ENCODE results near the gene INAVA. TPM values are rescaled to one million over a fixed set of nuclear protein-coding genes. Genes with fewer than 3 reads are reported as not detected.

Gene INAVA
- total and polyA plus RNA-seq, 10 of the 15 experiments (the other 5 are each of a cell fraction or from before 2014, with no cell fraction given) = 3.6 to 15.4 (median 9.5) TPM

DNA sequence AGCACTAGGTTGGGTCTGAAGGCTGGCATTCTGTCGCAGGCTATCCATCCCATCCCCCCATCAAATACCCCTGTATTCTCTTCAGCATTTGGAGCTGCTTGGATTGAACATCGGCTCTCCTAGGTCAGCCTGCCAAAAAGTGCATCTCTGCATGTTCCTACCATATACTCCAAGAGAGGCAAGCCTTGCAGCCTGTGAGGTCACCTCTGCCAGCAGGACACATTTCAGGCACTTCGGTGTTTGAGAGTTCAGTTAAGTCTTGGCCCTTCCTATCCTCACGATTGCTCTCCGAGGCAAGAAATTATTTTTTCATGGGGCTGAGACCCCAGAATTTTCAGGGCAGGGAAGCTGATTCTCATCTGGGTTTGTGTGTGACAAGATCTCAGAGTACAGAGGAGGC is 19.3 kb upstream of the INAVA start:
- Histone ChIP-seq H4K20me1 (ENCODE audit: control insufficient read depth, insufficient read depth) (no peaks in the 10 kb centered on the region), H3K27ac (ENCODE audit: control insufficient read depth, insufficient read depth) (no peak overlapping the region), H2AFZ (ENCODE audit: control insufficient read depth, low read depth, low read length) (no peak overlapping the region), H3K9me3 (replicated peaks; ENCODE audit: control insufficient read depth, insufficient read depth, low read length) (no peaks in the 10 kb centered on the region), H3K4me1 (ENCODE audit: control insufficient read depth, insufficient read depth, low read length) (peaks cover 22% of the 10 kb centered on the region), H3K27me3 (replicated peaks in 1 of 2; ENCODE audit: control insufficient read depth in 2 of 2, insufficient read depth in 2 of 2, low read length in 1 of 2) (no peaks in the 10 kb centered on the region), H3K9ac (ENCODE audit: control insufficient read depth, insufficient read depth, low read length) (no peak overlapping the region), H3K4me3 (no peak overlapping the region), H3K4me2 (ENCODE audit: control insufficient read depth, insufficient read depth) (no peak overlapping the region), H3K79me2 (ENCODE audit: control insufficient read depth, insufficient read depth, low read length) (no peaks in the 10 kb centered on the region), H3K36me3 (ENCODE audit: control insufficient read depth in 2 of 2, insufficient read depth in 2 of 2, low read length in 1 of 2) (no peaks in the 10 kb centered on the region)
- FAIRE-seq (no peak), ATAC-seq (no peak), DNase-seq (ENCODE audit: low read depth, low spot score) (no peak)
- in situ Hi-C loops (cut with MboI) (no loop called here), intact Hi-C loops (cut with micrococcal nuclease; ENCODE audit: unreplicated experiment) (no loop called here)
- ChIA-PET CTCF (interaction anchor here (1.0 to 7.7 kb wide), 4 partner anchors 11 to 146 kb away, joined by 3 to 73 read pairs (median 4); no protein-coding TSS in a partner anchor), SMC1A (ENCODE audit: uncharacterized antibody, unreplicated experiment) (interaction anchor here (9.4 kb wide), 1 partner anchor 11 kb away, joined by 208 read pairs; no protein-coding TSS in a partner anchor), RAD21 (ENCODE audit: unreplicated experiment) (interaction anchor here (7.9 kb wide), 2 partner anchors 10 to 15 kb away, joined by 98 to 111 read pairs; partner anchors contain the start of gene INAVA), POLR2A (interaction anchor here (0.8 kb wide), 1 partner anchor 8 kb away, joined by 3 read pairs; no protein-coding TSS in a partner anchor)
- 87% methylated on average over 5 of the region's 5 CpGs for WGBS (ENCODE audit: insufficient coverage, insufficient replicate concordance, low lambda C conversion rate, missing lambda C conversion rate)
- BruUV-seq (replicated peaks) = no TSS peak
- TF ChIP-seq, protein P1, sequence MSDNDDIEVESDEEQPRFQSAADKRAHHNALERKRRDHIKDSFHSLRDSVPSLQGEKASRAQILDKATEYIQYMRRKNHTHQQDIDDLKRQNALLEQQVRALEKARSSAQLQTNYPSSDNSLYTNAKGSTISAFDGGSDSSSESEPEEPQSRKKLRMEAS (IDR thresholded peaks at IDR 0.05; ENCODE audit: low read depth, low read length) = no peak
- TF ChIP-seq, protein P2, sequence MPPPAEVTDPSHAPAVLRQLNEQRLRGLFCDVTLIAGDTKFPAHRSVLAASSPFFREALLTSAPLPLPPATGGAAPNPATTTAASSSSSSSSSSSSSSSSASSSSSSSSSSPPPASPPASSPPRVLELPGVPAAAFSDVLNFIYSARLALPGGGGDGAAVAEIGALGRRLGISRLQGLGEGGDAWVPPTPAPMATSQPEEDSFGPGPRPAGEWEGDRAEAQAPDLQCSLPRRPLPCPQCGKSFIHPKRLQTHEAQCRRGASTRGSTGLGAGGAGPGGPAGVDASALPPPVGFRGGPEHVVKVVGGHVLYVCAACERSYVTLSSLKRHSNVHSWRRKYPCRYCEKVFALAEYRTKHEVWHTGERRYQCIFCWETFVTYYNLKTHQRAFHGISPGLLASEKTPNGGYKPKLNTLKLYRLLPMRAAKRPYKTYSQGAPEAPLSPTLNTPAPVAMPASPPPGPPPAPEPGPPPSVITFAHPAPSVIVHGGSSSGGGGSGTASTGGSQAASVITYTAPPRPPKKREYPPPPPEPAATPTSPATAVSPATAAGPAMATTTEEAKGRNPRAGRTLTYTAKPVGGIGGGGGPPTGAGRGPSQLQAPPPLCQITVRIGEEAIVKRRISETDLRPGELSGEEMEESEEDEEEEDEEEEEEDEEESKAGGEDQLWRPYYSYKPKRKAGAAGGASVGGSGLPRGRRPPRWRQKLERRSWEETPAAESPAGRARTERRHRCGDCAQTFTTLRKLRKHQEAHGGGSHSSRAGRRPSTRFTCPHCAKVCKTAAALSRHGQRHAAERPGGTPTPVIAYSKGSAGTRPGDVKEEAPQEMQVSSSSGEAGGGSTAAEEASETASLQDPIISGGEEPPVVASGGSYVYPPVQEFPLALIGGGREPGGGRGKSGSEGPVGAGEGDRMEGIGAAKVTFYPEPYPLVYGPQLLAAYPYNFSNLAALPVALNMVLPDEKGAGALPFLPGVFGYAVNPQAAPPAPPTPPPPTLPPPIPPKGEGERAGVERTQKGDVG (CRISPR knock-in tag; IDR thresholded peaks at IDR 0.05) = no peak
- TF ChIP-seq, protein P3, sequence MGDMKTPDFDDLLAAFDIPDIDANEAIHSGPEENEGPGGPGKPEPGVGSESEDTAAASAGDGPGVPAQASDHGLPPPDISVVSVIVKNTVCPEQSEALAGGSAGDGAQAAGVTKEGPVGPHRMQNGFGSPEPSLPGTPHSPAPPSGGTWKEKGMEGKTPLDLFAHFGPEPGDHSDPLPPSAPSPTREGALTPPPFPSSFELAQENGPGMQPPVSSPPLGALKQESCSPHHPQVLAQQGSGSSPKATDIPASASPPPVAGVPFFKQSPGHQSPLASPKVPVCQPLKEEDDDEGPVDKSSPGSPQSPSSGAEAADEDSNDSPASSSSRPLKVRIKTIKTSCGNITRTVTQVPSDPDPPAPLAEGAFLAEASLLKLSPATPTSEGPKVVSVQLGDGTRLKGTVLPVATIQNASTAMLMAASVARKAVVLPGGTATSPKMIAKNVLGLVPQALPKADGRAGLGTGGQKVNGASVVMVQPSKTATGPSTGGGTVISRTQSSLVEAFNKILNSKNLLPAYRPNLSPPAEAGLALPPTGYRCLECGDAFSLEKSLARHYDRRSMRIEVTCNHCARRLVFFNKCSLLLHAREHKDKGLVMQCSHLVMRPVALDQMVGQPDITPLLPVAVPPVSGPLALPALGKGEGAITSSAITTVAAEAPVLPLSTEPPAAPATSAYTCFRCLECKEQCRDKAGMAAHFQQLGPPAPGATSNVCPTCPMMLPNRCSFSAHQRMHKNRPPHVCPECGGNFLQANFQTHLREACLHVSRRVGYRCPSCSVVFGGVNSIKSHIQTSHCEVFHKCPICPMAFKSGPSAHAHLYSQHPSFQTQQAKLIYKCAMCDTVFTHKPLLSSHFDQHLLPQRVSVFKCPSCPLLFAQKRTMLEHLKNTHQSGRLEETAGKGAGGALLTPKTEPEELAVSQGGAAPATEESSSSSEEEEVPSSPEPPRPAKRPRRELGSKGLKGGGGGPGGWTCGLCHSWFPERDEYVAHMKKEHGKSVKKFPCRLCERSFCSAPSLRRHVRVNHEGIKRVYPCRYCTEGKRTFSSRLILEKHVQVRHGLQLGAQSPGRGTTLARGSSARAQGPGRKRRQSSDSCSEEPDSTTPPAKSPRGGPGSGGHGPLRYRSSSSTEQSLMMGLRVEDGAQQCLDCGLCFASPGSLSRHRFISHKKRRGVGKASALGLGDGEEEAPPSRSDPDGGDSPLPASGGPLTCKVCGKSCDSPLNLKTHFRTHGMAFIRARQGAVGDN (IDR thresholded peaks at IDR 0.05) = no peak
- TF ChIP-seq PAX8 (IDR thresholded peaks at IDR 0.05) (no peak), SMARCA5 (IDR thresholded peaks at IDR 0.05) (no peak)
- TF ChIP-seq, protein P4, sequence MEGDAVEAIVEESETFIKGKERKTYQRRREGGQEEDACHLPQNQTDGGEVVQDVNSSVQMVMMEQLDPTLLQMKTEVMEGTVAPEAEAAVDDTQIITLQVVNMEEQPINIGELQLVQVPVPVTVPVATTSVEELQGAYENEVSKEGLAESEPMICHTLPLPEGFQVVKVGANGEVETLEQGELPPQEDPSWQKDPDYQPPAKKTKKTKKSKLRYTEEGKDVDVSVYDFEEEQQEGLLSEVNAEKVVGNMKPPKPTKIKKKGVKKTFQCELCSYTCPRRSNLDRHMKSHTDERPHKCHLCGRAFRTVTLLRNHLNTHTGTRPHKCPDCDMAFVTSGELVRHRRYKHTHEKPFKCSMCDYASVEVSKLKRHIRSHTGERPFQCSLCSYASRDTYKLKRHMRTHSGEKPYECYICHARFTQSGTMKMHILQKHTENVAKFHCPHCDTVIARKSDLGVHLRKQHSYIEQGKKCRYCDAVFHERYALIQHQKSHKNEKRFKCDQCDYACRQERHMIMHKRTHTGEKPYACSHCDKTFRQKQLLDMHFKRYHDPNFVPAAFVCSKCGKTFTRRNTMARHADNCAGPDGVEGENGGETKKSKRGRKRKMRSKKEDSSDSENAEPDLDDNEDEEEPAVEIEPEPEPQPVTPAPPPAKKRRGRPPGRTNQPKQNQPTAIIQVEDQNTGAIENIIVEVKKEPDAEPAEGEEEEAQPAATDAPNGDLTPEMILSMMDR (IDR thresholded peaks at IDR 0.05 in 2 of 3, conservative IDR thresholded peaks at IDR 0.05 in 1 of 3; ENCODE audit: control insufficient read depth in 2 of 3, extremely low read depth in 1 of 3, insufficient read depth in 1 of 3, low read depth in 3 of 3, low read length in 3 of 3) = no peak

All from GM12878 (cell line).